H9 (cell line): ENCODE results near the gene POT1. TPM values are rescaled to one million over a fixed set of nuclear protein-coding genes. Genes with fewer than 3 reads are reported as not detected.

Experiments used
- DNase-seq: peaks from one replicate; pipeline ENCODE4 v3.0.0-alpha.2; 2017
- H2AFZ ChIP-seq: one replicate; pipeline ENCODE4 v1.6.1; 2013; ENCODE audit warnings: mild to moderate bottlenecking, low read length, control low read depth, moderate library complexity
- H2AK5ac ChIP-seq: 2 replicates; pipeline ENCODE4 v1.6.1; 2013; ENCODE audit warnings: low read length, control low read depth, mixed read lengths; ENCODE audit not compliant: insufficient read length
- H2BK120ac ChIP-seq: one replicate; pipeline ENCODE4 v1.6.1; 2013; ENCODE audit warnings: low read depth, mild to moderate bottlenecking, low read length, control low read depth, inconsistent platforms; ENCODE audit not compliant: poor library complexity, severe bottlenecking
- H2BK12ac ChIP-seq: 2 replicates; pipeline ENCODE4 v1.6.1; 2013; ENCODE audit warnings: low read length, control low read depth, mixed read lengths, low read depth; ENCODE audit not compliant: insufficient read length
- H2BK15ac ChIP-seq: 2 replicates; pipeline ENCODE4 v1.6.1; 2013; ENCODE audit warnings: low read depth, low read length, control low read depth
- H2BK20ac ChIP-seq: one replicate; pipeline ENCODE4 v1.6.1; 2013; ENCODE audit warnings: low read depth, mild to moderate bottlenecking, low read length, control low read depth, inconsistent platforms; ENCODE audit not compliant: poor library complexity, severe bottlenecking
- H2BK5ac ChIP-seq: 2 replicates; pipeline ENCODE4 v1.6.1; 2013; ENCODE audit warnings: low read length, control low read depth, mixed read lengths; ENCODE audit not compliant: insufficient read length
- H3K14ac ChIP-seq: 2 replicates; pipeline ENCODE4 v1.6.1; 2013; ENCODE audit warnings: low read length, control low read depth; ENCODE audit not compliant: insufficient read depth
- H3K18ac ChIP-seq: 2 replicates; pipeline ENCODE4 v1.6.1; 2013; ENCODE audit warnings: low read depth, mild to moderate bottlenecking, mixed read lengths, low read length, control low read depth; ENCODE audit not compliant: insufficient read length
- H3K23ac ChIP-seq: 2 replicates; pipeline ENCODE4 v1.6.1; 2013; ENCODE audit warnings: low read length, control low read depth, mixed read lengths, low read depth; ENCODE audit not compliant: insufficient read length
- H3K23me2 ChIP-seq: 2 replicates; pipeline ENCODE4 v1.6.1; 2013; ENCODE audit warnings: low read depth, mild to moderate bottlenecking, mixed read lengths, low read length, control low read depth; ENCODE audit not compliant: insufficient read length, poor library complexity, severe bottlenecking
- H3K27ac ChIP-seq: 2 replicates; pipeline ENCODE4 v1.5.1; 2013; ENCODE audit warnings: low read length, control low read depth, mixed read lengths, low read depth; ENCODE audit not compliant: insufficient read length
- H3K27me3 ChIP-seq: 2 replicates; pipeline ENCODE4 v1.6.1; 2013; ENCODE audit warnings: low read length, control low read depth, inconsistent platforms; ENCODE audit not compliant: insufficient read depth
- H3K4ac ChIP-seq: 2 replicates; pipeline ENCODE4 v1.6.1; 2013; ENCODE audit warnings: low read depth, mild to moderate bottlenecking, control low read depth, inconsistent platforms, low read length, moderate library complexity
- H3K4me1 ChIP-seq: 2 replicates; pipeline ENCODE4 v1.6.1; 2013; ENCODE audit warnings: low read length, control low read depth, inconsistent platforms; ENCODE audit not compliant: insufficient read depth
- H3K4me2 ChIP-seq: 2 replicates; pipeline ENCODE4 v1.6.1; 2013; ENCODE audit warnings: low read length, control low read depth, mixed read lengths; ENCODE audit not compliant: insufficient read length, insufficient read depth
- H3K56ac ChIP-seq: 2 replicates; pipeline ENCODE4 v1.6.1; 2013; ENCODE audit warnings: low read depth, mild to moderate bottlenecking, mixed read lengths, low read length, control low read depth; ENCODE audit not compliant: insufficient read length
- H3K79me1 ChIP-seq: 2 replicates; pipeline ENCODE4 v1.6.1; 2013; ENCODE audit warnings: low read depth, mild to moderate bottlenecking, moderate library complexity, low read length, control low read depth, inconsistent platforms; ENCODE audit not compliant: insufficient read depth, poor library complexity, severe bottlenecking
- H3K79me2 ChIP-seq: 2 replicates; pipeline ENCODE4 v1.6.1; 2013; ENCODE audit warnings: low read length, control low read depth, inconsistent platforms; ENCODE audit not compliant: insufficient read depth
- H3K9ac ChIP-seq: 2 replicates; pipeline ENCODE4 v1.6.1; 2013; ENCODE audit warnings: low read length, control low read depth, mixed read lengths; ENCODE audit not compliant: insufficient read length; ENCODE audit errors: extremely low read depth
- H3K9me3 ChIP-seq: one replicate; pipeline ENCODE4 v1.6.1; 2013; ENCODE audit warnings: low read depth, low read length, inconsistent platforms; ENCODE audit not compliant: control insufficient read depth
- H3T11ph ChIP-seq: one replicate; pipeline ENCODE4 v1.6.1; 2013; ENCODE audit warnings: mild to moderate bottlenecking, low read length, control low read depth, inconsistent platforms
- H4K20me1 ChIP-seq: one replicate; pipeline ENCODE4 v1.6.1; 2013; ENCODE audit not compliant: control insufficient read depth, insufficient read length, insufficient read depth
- H4K5ac ChIP-seq: 2 replicates; pipeline ENCODE4 v1.6.1; 2013; ENCODE audit warnings: low read depth, mild to moderate bottlenecking, mixed read lengths, low read length, control low read depth; ENCODE audit not compliant: insufficient read length
- H4K8ac ChIP-seq: replicated peaks from 2 replicates; pipeline ENCODE4 v1.6.1; 2013; ENCODE audit warnings: low read length, control low read depth, mixed read lengths, low read depth; ENCODE audit not compliant: insufficient read length
- H4K91ac ChIP-seq: 2 replicates; pipeline ENCODE4 v1.6.1; 2013; ENCODE audit warnings: low read depth, mild to moderate bottlenecking, moderate library complexity, mixed read lengths, low read length, control low read depth; ENCODE audit not compliant: insufficient read length
- H3K27ac Mint-ChIP-seq, 3 experiments: 2 replicates in 2 of 3; 3 replicates in 1 of 3; pipeline ENCODE4 v1.8.0; 2020 to 2021; ENCODE audit warnings: mixed read lengths in 3 of 3, mild to moderate bottlenecking in 1 of 3, moderate library complexity in 1 of 3
- H3K27me3 Mint-ChIP-seq: 2 replicates; pipeline ENCODE4 v1.8.0; 2021; ENCODE audit warnings: low read depth, mild to moderate bottlenecking, moderate library complexity, mixed read lengths
- H3K36me3 Mint-ChIP-seq, 3 experiments: 2 replicates in 2 of 3; 3 replicates in 1 of 3; pipeline ENCODE4 v1.8.0; 2020 to 2021; ENCODE audit warnings: low read depth in 3 of 3, mixed read lengths in 3 of 3; ENCODE audit not compliant: insufficient read depth in 1 of 3
- H3K4me1 Mint-ChIP-seq, 2 experiments: 2 replicates each; pipeline ENCODE4 v1.8.0; 2020; ENCODE audit warnings: mixed read lengths in 2 of 2
- H3K4me3 Mint-ChIP-seq, 2 experiments: 2 replicates in 1 of 2; 3 replicates in 1 of 2; pipeline ENCODE4 v1.8.0; 2020 to 2021; ENCODE audit warnings: mild to moderate bottlenecking in 2 of 2, mixed read lengths in 2 of 2, moderate library complexity in 1 of 2
- H3K9me3 Mint-ChIP-seq, 2 experiments: 2 replicates in 1 of 2; 3 replicates in 1 of 2; pipeline ENCODE4 v1.8.0; 2020; ENCODE audit warnings: mild to moderate bottlenecking in 2 of 2, mixed read lengths in 2 of 2, moderate library complexity in 1 of 2
- CTCF ChIP-seq: fragments of 200-600 bp; sonication (generic); conservative IDR thresholded peaks from 3 replicates; pipeline ENCODE4 v1.8.0; 2021; ENCODE audit warnings: antibody characterized with exemption, mild to moderate bottlenecking
- whole genome bisulfite sequencing: extraction: QIAGEN DNeasy Blood & Tissue Kit; methylation state at CpG from one replicate; pipeline ENCODE4 v1.1.7; 2013; ENCODE audit warnings: missing lambda C conversion rate, low lambda C conversion rate, mixed read lengths; ENCODE audit not compliant: insufficient read length; ENCODE audit errors: extremely low coverage; 5-methylcytosine and 5-hydroxymethylcytosine counted together
- total RNA-seq: library from RNA; stranded (reverse); gene quantifications from 2 replicates; pipeline ENCODE4 v1.2.1, GENCODE V29; 2021

POT1 gene
- total RNA-seq, 1 experiment from 2014 or later, result 23.4 TPM

GRCh38 chr7:124779194-124779593 lies 150.4 kb downstream of the POT1 start:
- Histone ChIP-seq H4K5ac (no peak overlapping the region), H2BK120ac (no peak overlapping the region), H3K4me2 (no peak overlapping the region), H3T11ph (no peak overlapping the region), H3K18ac (no peak overlapping the region), H3K27ac (no peak overlapping the region), H3K4me1 (peaks cover 3% of the 10 kb centered on the region; the same call in 1 of the 2 replicates), H3K56ac (no peak overlapping the region), H3K23ac (no peak overlapping the region), H3K9ac (no peak overlapping the region), H2BK12ac (no peak overlapping the region), H4K20me1 (no peaks in the 10 kb centered on the region), H2BK5ac (no peak overlapping the region), H4K8ac (no peak overlapping the region), H3K9me3 (no peaks in the 10 kb centered on the region), H2AK5ac (no peak overlapping the region), H2BK15ac (no peak overlapping the region), H4K91ac (no peak overlapping the region), H3K79me2 (no peaks in the 10 kb centered on the region), H3K27me3 (no peaks in the 10 kb centered on the region), H2AFZ (no peak overlapping the region), H3K4ac (no peak overlapping the region), H2BK20ac (no peak overlapping the region), H3K79me1 (no peaks in the 10 kb centered on the region), H3K14ac (no peak overlapping the region), H3K23me2 (no peaks in the 10 kb centered on the region)
- Mint-ChIP-seq H3K9me3 (no peaks in the 10 kb centered on the region), H3K27ac (no peak overlapping the region), H3K4me3 (no peak overlapping the region), H3K4me1 (peaks cover 6 to 17% of the 10 kb centered on the region in 2 experiments), H3K27me3 (no peaks in the 10 kb centered on the region), H3K36me3 (peaks cover 0 to 4% (median 4%) of the 10 kb centered on the region in 3 experiments; a peak in 1 of 7 replicates)
- DNase-seq, result no peak
- no CpG with 5 or more reads among the region's 3 CpGs for WGBS
- no peak for TF ChIP-seq CTCF
